NCI-H1694 treated with DMSO at 0.1 percent for 48 hours (cell line): Measurements from ENCODE around the gene FRAS1.
"Not testable (repeated sequence)": the region's sequence is repeated elsewhere in the genome, so short reads cannot be mapped to it uniquely, and the experiment has no call there.

Experiments used
- DNase-seq: peaks from one replicate; lab custom pipeline; 2025; lab: John Stamatoyannopoulos, UW

The FRAS1 gene

GRCh38 chr4:78510681-78511080, 453.6 kb downstream of the FRAS1 start:
- DNase-seq: no peak

- no peak for DNase-seq
Measured at GRCh38 chr4:78512357-78512920, 455.3 kb downstream of the FRAS1 start.

DNA sequence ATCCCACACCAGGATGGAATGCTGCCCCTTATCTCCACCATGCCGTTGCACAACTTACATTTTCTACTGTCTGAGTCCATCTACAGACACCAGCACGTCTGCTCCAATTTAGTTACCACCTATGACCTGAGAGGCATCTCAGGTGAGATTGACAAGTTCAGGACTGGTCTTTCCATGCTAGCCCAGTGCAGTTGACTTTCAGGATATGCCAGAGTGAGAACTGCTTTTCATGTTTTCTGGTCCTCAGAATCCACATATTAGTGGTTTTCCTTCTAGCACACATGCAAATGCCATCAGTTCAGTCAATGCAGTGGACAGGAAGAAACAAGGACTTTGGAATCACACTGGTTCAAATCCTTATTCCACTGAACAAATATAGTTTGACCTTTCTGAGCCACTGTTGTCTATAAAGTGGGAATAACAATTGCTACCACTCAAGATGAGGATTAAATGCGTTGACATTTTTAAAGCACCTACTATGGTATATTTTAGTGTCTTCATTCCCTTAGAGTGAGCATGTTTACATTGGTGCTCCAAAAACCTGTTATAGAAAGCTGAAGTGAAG, 456.4 kb downstream of the FRAS1 start:
- no peak for DNase-seq

DNA sequence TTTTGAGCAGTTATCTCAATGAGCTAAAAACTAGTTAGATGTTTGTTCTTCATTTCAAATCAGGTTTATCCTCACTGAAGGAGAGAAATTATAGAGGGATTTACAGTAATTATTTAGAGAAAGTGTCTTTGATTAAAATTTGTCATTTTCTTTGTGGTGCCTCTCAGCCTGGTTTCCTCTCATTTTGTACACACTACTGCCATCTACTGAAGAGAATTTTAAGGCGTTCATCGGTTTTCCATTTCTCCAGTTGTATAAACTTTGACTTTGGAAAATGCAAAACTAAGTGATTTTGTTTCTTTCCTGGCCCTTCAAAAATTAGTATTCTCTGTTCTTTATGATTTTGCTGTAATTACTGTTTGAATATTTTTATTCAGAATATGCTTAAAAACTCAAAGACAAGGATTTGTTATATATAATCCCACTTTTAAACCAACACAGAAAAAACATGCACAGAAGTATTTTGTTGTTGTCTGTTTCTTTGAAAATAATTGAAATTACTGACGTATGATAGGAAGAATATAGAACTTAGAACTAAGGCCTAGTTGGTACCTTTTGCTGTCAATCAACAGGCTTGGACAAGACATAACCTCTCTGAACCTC, 460.0 kb downstream of the FRAS1 start:
- DNase-seq: peak; percentile 45

DNA sequence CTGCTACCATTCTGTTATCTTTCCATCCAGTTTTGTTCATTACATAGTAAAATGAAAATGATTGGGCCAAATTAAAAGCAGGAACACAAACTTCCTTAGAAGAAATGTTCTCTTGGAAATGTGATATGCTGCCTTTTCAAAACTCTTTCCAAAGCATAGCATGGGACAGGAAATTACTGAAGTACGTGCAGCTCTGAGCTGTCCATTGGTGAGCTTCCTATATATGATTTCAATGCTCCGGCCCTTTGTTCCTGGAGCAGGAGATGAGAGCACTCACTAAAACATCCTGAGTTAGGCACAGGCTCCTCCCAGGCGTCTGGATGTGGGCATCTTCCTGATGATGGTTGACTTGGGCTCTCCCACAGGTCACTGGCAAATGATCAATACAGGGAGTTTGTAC, 461.4 kb downstream of the FRAS1 start:
- DNase-seq: no peak

GRCh38 chr4:78519962-78520361, 462.8 kb downstream of the FRAS1 start:
- no peak for DNase-seq

DNA sequence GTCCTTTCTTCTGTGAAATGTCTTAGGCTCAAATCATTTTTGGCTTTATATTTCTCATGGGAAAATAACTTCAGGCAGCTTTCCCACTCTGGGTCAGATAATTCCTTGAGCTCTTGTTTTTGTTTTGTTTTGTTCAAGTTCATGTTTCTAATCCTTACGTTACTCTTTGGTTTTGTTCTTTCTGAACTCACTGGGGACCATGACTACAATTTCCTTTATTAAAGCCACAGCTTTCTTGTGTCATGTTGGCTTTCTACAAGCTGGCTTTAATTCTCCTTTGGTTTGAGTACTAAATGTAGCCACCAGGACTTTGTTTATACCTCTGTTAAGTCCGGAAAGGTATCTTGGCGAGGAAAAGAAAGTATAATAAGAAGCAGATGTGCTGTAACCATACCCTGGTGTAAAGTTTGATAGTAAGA, 463.7 kb downstream of the FRAS1 start:
- no peak for DNase-seq

DNA sequence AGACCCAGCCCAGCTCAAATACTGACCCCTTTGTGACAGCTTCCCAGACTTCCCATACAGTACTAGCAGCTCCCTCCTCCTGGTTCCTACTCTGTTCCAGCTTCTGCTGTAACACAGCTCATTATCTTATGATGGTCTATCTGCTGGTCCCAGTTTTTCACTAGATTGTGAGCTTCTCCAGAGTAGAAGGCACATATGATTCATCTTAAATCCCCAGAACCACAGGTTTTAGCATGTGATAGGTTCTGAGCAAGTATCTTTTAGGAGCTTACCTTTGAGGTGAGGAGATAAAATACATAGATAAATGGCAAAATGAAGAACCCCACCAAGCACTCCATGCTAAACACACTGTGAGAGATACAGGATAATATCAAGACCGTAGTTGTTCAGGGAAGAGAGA, 466.9 kb downstream of the FRAS1 start:
- no peak for DNase-seq

GRCh38 chr4:78525559-78525958, 468.4 kb downstream of the FRAS1 start:
- no peak for DNase-seq

- no peak for DNase-seq
Measured at GRCh38 chr4:78527103-78527502, 470.0 kb downstream of the FRAS1 start.

GRCh38 chr4:78527555-78527954, 470.4 kb downstream of the FRAS1 start:
- DNase-seq: no peak

DNA sequence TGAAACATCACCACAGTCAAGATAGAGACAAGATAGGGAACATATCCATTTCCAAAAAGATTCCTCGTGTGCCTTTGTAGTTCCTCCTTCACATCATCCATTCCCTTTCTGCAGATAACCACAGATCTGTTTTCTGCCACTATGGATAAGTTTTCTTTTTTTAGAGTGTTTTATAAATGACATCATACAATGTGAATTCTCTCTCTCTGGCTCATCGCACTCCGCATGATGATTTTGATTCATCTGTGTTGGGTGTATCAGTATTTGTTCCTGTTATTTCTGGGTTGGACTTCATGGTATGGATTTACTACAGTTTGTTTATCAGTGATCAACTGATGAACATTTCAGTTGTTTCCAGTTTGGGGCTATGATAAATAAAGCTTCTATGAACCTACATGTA, 471.2 kb downstream of the FRAS1 start:
- no peak for DNase-seq

GRCh38 chr4:78529569-78530209, 472.6 kb downstream of the FRAS1 start:
- no peak for DNase-seq

GRCh38 chr4:78532046-78532445, 474.9 kb downstream of the FRAS1 start:
- DNase-seq: no peak

DNA sequence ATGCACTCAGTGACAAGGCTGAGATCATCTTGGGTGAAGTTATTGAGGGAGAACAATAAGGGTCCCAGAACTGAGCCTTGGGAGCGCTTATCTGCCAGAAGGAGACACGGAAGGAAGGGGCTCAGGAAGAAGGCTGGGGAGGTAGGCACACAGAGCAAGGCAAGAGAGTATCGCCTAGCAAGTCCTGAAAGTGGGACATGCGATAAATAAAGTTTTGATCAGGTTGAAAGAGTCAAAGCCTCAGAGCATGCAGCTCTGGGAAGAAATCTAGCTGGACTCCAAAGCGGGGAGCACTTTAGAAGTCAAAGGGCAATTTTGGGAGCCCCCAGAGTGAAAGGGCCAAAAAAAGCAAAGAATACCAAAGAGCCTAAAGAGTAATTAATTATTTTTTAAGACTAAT, 476.7 kb downstream of the FRAS1 start:
- no peak for DNase-seq

DNA sequence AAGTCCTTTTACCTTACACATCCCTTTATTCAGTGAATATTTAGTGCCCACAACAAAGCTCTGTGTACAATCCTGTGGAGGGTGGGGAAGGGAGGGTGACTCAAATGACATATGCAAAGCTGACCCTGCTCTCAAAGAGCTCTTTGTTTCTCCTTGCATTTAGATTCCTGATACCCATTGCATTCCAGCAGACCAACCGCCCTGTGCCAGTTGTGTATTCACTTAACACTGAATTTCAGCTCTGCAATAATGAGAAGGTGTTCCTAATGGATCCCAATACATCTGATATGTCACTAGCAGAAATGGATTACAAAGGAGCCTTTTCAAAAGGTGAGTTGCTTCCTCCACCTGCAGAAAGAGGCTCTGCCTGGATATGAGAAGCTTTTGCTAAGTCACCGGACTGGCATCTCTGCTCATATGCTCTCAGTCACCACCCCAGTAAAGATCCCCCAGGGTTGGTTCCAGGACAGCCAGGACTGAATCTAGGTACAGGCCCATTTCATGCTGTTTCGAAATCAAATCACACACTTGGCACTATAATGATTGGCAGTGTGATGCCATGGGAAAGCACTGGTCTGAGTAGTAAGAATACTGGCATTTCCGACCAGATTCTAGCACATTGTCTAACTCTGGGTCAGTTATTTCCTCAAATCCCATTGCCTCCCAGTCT, 477.3 kb downstream of the FRAS1 start:
- no peak for DNase-seq

DNA sequence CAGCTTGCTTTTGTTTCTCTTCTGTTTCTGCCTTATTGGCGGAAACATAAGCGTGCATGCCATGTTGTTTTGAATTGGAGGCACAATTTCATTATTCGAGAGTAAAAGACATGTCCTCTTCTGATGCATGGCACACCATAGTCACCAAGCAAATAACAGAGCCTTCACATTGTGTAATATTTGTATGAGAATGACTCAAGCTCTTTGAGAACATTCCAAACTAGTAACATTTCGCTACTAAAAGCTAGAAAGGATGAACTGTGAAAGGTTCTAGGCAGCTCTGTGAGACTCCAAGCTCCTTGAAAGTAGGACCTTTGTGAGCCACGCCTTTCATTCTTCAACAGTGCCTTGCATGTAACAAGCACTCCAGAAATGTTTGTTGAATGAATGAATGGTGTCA, 485.2 kb downstream of the FRAS1 start:
- no peak for DNase-seq

DNA sequence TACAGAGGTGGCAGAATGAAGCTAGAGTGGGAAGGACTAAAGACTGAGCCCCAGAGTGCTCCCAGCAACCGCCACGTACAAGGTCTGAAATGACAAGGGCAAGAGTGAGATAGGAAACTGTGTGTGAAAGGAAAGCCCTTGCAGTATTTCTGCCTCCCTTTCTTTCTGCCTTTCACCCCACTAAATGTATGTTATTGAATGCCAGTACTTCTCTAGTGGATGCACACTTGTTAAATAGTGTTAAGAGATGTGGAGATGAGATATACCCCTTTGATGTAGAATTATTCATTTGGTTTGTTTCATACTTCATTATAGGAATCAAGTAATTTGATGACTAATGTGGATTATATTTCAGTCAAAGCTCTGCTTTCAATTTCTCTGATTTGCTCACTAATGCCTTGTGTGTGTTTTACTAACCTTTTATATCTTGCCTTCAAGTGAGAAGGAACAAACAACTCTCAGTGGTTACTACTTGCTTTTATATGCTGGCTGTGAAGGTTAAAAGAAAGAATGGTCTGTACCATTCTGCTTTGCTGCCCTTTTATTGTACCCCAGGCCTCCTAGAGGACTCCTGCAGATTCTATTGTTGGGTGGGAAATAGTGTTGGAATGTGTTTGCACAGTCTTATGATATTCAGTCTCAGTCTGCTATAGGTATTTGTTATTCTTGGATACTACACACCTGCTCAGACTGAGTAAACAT, 486.5 kb downstream of the FRAS1 start:
- DNase-seq: no peak

DNA sequence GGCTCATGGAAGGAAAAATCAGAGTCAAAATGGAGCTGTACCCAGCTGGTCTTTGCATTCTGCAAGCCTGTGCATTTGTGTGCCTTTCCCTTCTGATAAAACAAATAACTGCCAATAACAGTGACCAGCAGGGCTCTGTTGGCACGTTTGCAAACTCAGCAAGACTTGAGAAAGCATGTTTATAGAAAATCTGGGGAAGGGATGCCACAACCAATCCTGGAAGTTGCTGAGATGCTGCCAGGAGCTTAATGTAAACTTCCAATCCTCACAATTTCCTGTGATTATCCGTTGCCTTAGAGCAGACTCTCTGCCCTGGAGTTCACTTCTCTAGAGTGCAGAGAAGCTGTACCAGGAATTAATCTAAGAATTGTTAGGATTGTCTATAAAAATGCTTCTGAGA, 487.6 kb downstream of the FRAS1 start:
- DNase-seq: no peak

DNA sequence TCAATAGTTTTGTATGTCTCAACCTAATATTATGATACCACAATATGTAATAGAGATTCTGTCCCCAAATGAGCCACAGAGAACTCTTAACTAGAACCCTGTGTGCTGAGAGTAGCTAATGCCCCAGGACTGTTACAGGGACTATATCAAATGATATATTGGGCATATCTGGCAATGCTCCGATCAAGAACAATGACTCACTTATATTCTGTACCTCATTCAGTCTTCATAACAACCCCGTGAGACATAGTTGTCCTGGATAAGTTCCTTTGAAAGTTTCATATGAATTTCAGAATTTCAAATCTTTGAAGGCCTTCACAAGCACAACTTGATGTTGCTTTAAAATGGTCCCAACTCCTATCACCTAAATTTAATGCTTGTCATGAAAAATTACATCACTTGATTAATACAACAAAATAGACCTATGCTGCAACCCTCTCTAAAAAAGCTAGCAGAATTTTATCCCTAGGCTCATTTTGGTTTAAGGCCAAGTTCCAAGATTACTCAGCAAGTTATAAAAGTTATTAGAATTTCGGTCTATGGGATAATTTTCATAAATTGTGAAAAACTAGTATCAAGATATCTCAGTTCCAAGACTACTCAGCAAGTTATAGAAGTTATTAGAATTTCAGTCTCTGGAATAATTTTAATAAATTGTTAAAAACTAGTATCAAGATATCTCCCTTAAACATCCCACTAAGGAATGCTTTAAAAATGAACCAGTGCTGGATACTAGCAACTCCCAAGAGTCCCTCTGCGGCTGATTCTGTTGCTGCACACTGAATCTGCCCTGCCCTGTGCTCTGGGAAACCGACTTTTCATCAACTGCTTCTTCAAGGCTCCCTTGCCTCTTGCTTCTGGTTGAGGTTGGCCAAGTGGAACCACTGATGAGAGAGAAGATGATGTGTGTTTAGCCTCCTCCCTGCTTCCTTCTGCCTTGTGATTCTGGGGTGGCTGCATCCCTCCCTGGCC, 488.4 kb downstream of the FRAS1 start:
- DNase-seq: no peak

GRCh38 chr4:78547899-78548298, 490.8 kb downstream of the FRAS1 start:
- not testable (repeated sequence) for DNase-seq
